K562 (cell line): ENCODE data around the gene DLK1. TPM values are rescaled to one million over a fixed set of nuclear protein-coding genes. Genes with fewer than 3 reads are reported as not detected.

ENCODE experiments used
- ARID1B ChIP-seq: fragments of 450-650 bp; IDR thresholded peaks from 2 replicates; pipeline ENCODE4 v1.6.1; 2016; ENCODE audit warnings: antibody characterized with exemption, mild to moderate bottlenecking, inconsistent platforms
- BRD4 ChIP-seq: fragments of 200-600 bp; sonication (generic); IDR thresholded peaks from 2 replicates; pipeline ENCODE4 v1.6.1; 2017; ENCODE audit warnings: inconsistent platforms
- BRD9 ChIP-seq: fragments of 450-650 bp; IDR thresholded peaks from 2 replicates; pipeline ENCODE4 v1.6.1; 2018; ENCODE audit warnings: low read depth; ENCODE audit not compliant: partially characterized antibody
- DACH1 ChIP-seq: fragments of 450-650 bp; IDR thresholded peaks from 2 replicates; pipeline ENCODE4 v1.6.1; 2018; ENCODE audit not compliant: partially characterized antibody
- EZH2 ChIP-seq: IDR thresholded peaks from 2 replicates; pipeline ENCODE4 v1.6.1; 2012; ENCODE audit warnings: low read depth, mild to moderate bottlenecking, inconsistent platforms, low read length, borderline replicate concordance
- FOSL1 ChIP-seq: fragments of 200-800 bp; sonication (Bioruptor generic); conservative IDR thresholded peaks from 2 replicates; pipeline ENCODE4 v1.6.1; 2016; ENCODE audit warnings: missing genetic modification characterization, missing compliant biosample characterization
- FOXM1 ChIP-seq, 2 experiments: fragments of 450-650 bp in 1 of 2; sonication (generic) in 1 of 2; formaldehyde crosslinking in 1 of 2; IDR thresholded peaks; 2 replicates each; pipeline versions ENCODE4 v1.6.1 to v1.9.0; 2017 to 2022; ENCODE audit warnings: low read depth in 2 of 2, mild to moderate bottlenecking in 2 of 2, missing genetic modification reagents in 1 of 2, moderate library complexity in 1 of 2
- GABPB2 ChIP-seq: fragments of 250-450 bp; sonication (Bioruptor Pico); conservative IDR thresholded peaks from 2 replicates; pipeline ENCODE4 v1.5.1; 2021; ENCODE audit warnings: mild to moderate bottlenecking
- JUND ChIP-seq, 2 experiments: IDR thresholded peaks; 2 replicates in 1 of 2; 3 replicates in 1 of 2; pipeline ENCODE4 v1.6.1; 2011; ENCODE audit warnings: borderline replicate concordance in 2 of 2, low read depth in 2 of 2, low read length in 2 of 2, improper control_type of control experiment in 1 of 2, missing biosample characterization in 1 of 2, missing genetic modification characterization in 1 of 2, missing genetic modification reagents in 1 of 2
- NR2F6 ChIP-seq: fragments of 450-650 bp; formaldehyde crosslinking; IDR thresholded peaks from 2 replicates; pipeline ENCODE4 v1.4.0; 2020; ENCODE audit warnings: mild to moderate bottlenecking
- PTBP1 ChIP-seq: fragments of 200-400 bp; formaldehyde crosslinking; IDR thresholded peaks from 2 replicates; pipeline ENCODE4 v1.6.1; 2017; ENCODE audit warnings: low read depth, low read length
- PTRF ChIP-seq: fragments of 450-650 bp; IDR thresholded peaks from 2 replicates; pipeline ENCODE4 v1.6.1; 2016; ENCODE audit warnings: mild to moderate bottlenecking, missing genetic modification characterization, missing compliant biosample characterization
- RBM14 ChIP-seq: fragments of 200-400 bp; formaldehyde crosslinking; IDR thresholded peaks from 2 replicates; pipeline ENCODE4 v1.6.1; 2018; ENCODE audit warnings: low read depth, mild to moderate bottlenecking, low read length, moderate library complexity, borderline replicate concordance; ENCODE audit not compliant: insufficient read depth
- SIRT6 ChIP-seq: IDR thresholded peaks from one replicate; pipeline ENCODE4 v1.6.1; 2012; ENCODE audit warnings: low read depth, mild to moderate bottlenecking, control low read depth, inconsistent platforms, low read length, moderate library complexity
- SREBF2 ChIP-seq: sonication (generic); formaldehyde crosslinking; IDR thresholded peaks from 2 replicates; pipeline ENCODE4 v1.4.0; 2020; ENCODE audit warnings: mild to moderate bottlenecking, missing genetic modification reagents
- SRSF1 ChIP-seq: fragments of 200-400 bp; formaldehyde crosslinking; IDR thresholded peaks from 2 replicates; pipeline ENCODE4 v1.6.1; 2017; ENCODE audit warnings: mild to moderate bottlenecking, low read depth, low read length, moderate library complexity
- STAT5A ChIP-seq: IDR thresholded peaks from 2 replicates; pipeline ENCODE4 v1.6.1; 2012; ENCODE audit warnings: low read length, inconsistent platforms, borderline replicate concordance
- ZBTB26 ChIP-seq: fragments of 450-650 bp; formaldehyde crosslinking; IDR thresholded peaks from 2 replicates; pipeline ENCODE4 v1.4.0; 2022; ENCODE audit warnings: missing genetic modification characterization
- ZMIZ1 ChIP-seq, 2 experiments: fragments of 150-350 bp in 1 of 2; IDR thresholded peaks; 2 replicates each; pipeline ENCODE4 v1.6.1; 2012 to 2016; ENCODE audit warnings: low read depth in 2 of 2, low read length in 2 of 2, mild to moderate bottlenecking in 1 of 2, moderate library complexity in 1 of 2
- ZNF165 ChIP-seq: fragments of 250-450 bp; sonication (Bioruptor Pico); IDR thresholded peaks from 2 replicates; pipeline ENCODE4 v1.4.0; 2020; ENCODE audit warnings: borderline replicate concordance
- ZNF239 ChIP-seq: fragments of 250-450 bp; sonication (Bioruptor Pico); IDR thresholded peaks from 2 replicates; pipeline ENCODE4 v1.4.0; 2020; ENCODE audit warnings: mild to moderate bottlenecking
- ZNF280B ChIP-seq: fragments of 250-450 bp; sonication (Bioruptor Pico); IDR thresholded peaks from 2 replicates; pipeline ENCODE4 v1.5.1; 2021; ENCODE audit warnings: mild to moderate bottlenecking
- polyA plus RNA-seq, 8 experiments: library from polyadenylated mRNA; depleted of rRNA in 4 of 8; stranded (reverse) in 5 of 8; unstranded in 3 of 8; fragments of >200 nt; fragmentation: Nextera tagmentation in 2 of 8; fragmentation: Illumina TruSeq in 1 of 8; extraction: Ambion mirVana in 2 of 8; extraction: Trizol in 1 of 8; gene quantifications; 2 replicates each; pipeline versions ENCODE4 v1.2.1 to v1.2.3, GENCODE V29; 2011 to 2014; ENCODE audit warnings: inconsistent platforms in 1 of 8, missing spikeins in 1 of 8
- total RNA-seq, 7 experiments: library from RNA; depleted of rRNA in 6 of 7; stranded (reverse); fragments of >200 nt in 6 of 7; fragmentation: Illumina TruSeq in 2 of 7; extraction: Trizol in 2 of 7; gene quantifications; 2 replicates each; pipeline versions ENCODE4 v1.2.1 to v1.2.3, GENCODE V29; 2011 to 2021; ENCODE audit warnings: low replicate concordance in 1 of 7

DLK1 gene
- total and polyA plus RNA-seq, 9 of the 15 experiments (the other 6 are each of a cell fraction or from before 2014, with no cell fraction given), result 4.4 to 97.2 (median 15.3) TPM

- TF ChIP-seq FOXM1 (IDR thresholded peaks at IDR 0.05; ENCODE audit: low read depth) (peak; percentile 63), FOXM1 (CRISPR knock-in tag; IDR thresholded peaks at IDR 0.05; ENCODE audit: low read depth) (no peak), PTBP1 (no peak), ZBTB26 (CRISPR knock-in tag) (0 out of 2 replicates have a peak, but pooled peaks have one; percentile 69), SREBF2 (no peak), NR2F6 (CRISPR knock-in tag) (no peak), SIRT6 (no peak), JUND (IDR thresholded peaks at IDR 0.05; ENCODE audit: borderline replicate concordance, low read depth, low read length) (peak; percentile 47), JUND (tag; IDR thresholded peaks at IDR 0.05; ENCODE audit: borderline replicate concordance, low read depth, low read length) (peak; percentile 71; the same call in 1 of the 3 replicates), ZNF165 (CRISPR knock-in tag) (no peak; the same call in 1 of the 2 replicates), ZNF239 (CRISPR knock-in tag) (no peak; the same call in 1 of the 2 replicates), BRD4 (peak; percentile 8; the same call in 1 of the 2 replicates), ARID1B (peak; percentile 85), PTRF (tag) (peak; percentile 45; the same call in 1 of the 2 replicates), DACH1 (no peak), ZNF280B (no peak), EZH2 (no peak), STAT5A (peak; percentile 60; the same call in 1 of the 2 replicates), BRD9 (peak; percentile 91), ZMIZ1 (IDR thresholded peaks at IDR 0.05; ENCODE audit: low read depth in 2 of 2, low read length in 2 of 2) (peak in 1 of 2 experiments; percentile 46; a peak in 1 of 4 replicates), SRSF1 (no peak), FOSL1 (peak; percentile 50), RBM14 (no peak), GABPB2 (CRISPR knock-in tag) (no peak)
Measured at GRCh38 chr14:100771121-100771800, 44.6 kb downstream of the DLK1 start (continued).
